Uterus (tissue), 4 donors: ENCODE results near the gene GPRIN3. TPM values are rescaled to one million over a fixed set of nuclear protein-coding genes. Genes with fewer than 3 reads are reported as not detected.

Experiments
- DNase-seq, 2 donors: peaks; one replicate each; pipeline ENCODE4 v3.0.0-alpha.2; 2019 to 2020
- H3K27ac ChIP-seq, 2 donors: fragments of 200-600 bp; sonication (generic); 1 replicate in 1 of 2; 2 replicates in 1 of 2; pipeline ENCODE4 v1.5.1; 2016 to 2018
- H3K27me3 ChIP-seq, 2 donors: fragments of 200-600 bp; sonication (generic); one replicate each; pipeline ENCODE4 v1.5.1; 2018 to 2019; ENCODE audit warnings: control low read depth in 1 of 2
- H3K36me3 ChIP-seq, 2 donors: fragments of 200-600 bp; sonication (generic); one replicate each; pipeline ENCODE4 v1.5.1; 2019; ENCODE audit warnings: control low read depth in 1 of 2
- H3K4me1 ChIP-seq, 2 donors: fragments of 200-600 bp; sonication (generic); one replicate each; pipeline ENCODE4 v1.5.1; 2018 to 2019; ENCODE audit warnings: control low read depth in 1 of 2
- H3K4me3 ChIP-seq, 2 donors: fragments of 200-600 bp; sonication (generic); 1 replicate in 1 of 2; 2 replicates in 1 of 2; pipeline ENCODE4 v1.5.1; 2018 to 2019; ENCODE audit warnings: mild to moderate bottlenecking in 1 of 2
- H3K9me3 ChIP-seq, 2 donors: fragments of 200-600 bp; sonication (generic); one replicate each; pipeline ENCODE4 v1.5.1; 2019; ENCODE audit warnings: control low read depth in 1 of 2
- POLR2A ChIP-seq, 2 donors: fragments of 450-650 bp; IDR thresholded peaks; one replicate each; pipeline ENCODE4 v1.6.1; 2016; ENCODE audit warnings: antibody characterized with exemption in 2 of 2, mild to moderate bottlenecking in 1 of 2, moderate library complexity in 1 of 2
- intact Hi-C: fragments of 100-400 bp; cut with DNase I; formaldehyde crosslinking; loops from one replicate; pipeline ENCODE4 v1.15.1; 2023; ENCODE audit warnings: low total_unique reads
- total RNA-seq, 4 donors: library from RNA; depleted of rRNA in 3 of 4; stranded (reverse); fragments of >200 nt in 3 of 4; gene quantifications; one replicate each; pipeline versions ENCODE4 v1.1.0 to v1.2.4, GENCODE V29; 2014 to 2023
- TF ChIP-seq, protein P1 (sequence below), 4 experiments: fragments of 200-600 bp in 2 of 4; fragments of 450-650 bp in 2 of 4; sonication (generic) in 2 of 4; IDR thresholded peaks; one replicate each; pipeline ENCODE4 v1.5.1; 2016 to 2019; ENCODE audit warnings: antibody characterized with exemption in 4 of 4, mild to moderate bottlenecking in 2 of 4, moderate library complexity in 1 of 4
- donor health status: DM: yes; HTN: yes; CAD: no.

The GPRIN3 gene
- total RNA-seq, 4 donors from 2014 or later = 1.2 to 9.7 (median 3.2) TPM

DNA sequence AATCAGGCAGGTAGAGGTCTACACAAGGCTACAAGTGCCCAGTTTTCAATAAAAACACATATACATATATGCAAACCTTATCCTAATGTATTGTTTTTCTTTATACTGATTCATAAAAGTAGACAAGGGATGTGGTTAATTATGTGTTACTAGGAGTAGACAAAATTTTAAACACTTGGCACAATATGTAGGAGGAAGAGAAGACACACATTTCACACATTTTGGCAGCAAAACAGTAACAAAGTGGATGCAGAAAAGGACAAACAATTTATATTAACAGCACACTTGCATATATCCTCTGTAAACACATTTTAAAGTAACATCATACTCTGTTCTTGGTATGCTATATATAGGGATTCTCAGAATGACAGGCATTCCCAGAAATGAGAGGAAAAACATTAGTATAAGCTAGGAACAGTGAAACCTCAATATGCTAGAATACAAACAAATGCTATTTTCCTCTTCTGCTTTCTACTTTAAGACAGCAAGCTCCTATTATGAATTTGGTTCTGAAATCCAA, 63.8 kb downstream of the GPRIN3 start:
- intact Hi-C loops = no loop called here
- TF ChIP-seq, protein P1, sequence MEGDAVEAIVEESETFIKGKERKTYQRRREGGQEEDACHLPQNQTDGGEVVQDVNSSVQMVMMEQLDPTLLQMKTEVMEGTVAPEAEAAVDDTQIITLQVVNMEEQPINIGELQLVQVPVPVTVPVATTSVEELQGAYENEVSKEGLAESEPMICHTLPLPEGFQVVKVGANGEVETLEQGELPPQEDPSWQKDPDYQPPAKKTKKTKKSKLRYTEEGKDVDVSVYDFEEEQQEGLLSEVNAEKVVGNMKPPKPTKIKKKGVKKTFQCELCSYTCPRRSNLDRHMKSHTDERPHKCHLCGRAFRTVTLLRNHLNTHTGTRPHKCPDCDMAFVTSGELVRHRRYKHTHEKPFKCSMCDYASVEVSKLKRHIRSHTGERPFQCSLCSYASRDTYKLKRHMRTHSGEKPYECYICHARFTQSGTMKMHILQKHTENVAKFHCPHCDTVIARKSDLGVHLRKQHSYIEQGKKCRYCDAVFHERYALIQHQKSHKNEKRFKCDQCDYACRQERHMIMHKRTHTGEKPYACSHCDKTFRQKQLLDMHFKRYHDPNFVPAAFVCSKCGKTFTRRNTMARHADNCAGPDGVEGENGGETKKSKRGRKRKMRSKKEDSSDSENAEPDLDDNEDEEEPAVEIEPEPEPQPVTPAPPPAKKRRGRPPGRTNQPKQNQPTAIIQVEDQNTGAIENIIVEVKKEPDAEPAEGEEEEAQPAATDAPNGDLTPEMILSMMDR (IDR thresholded peaks at IDR 0.05) = no peak
- TF ChIP-seq POLR2A (IDR thresholded peaks at IDR 0.05) = no peak
- H3K27ac ChIP-seq = no peak overlapping the region
- H3K36me3 ChIP-seq = no peaks in the 10 kb centered on the region
- H3K9me3 ChIP-seq = no peaks in the 10 kb centered on the region
- no peak overlapping the region for H3K4me3 ChIP-seq
- no peaks in the 10 kb centered on the region for H3K4me1 ChIP-seq
- no peak for DNase-seq
- H3K27me3 ChIP-seq = no peaks in the 10 kb centered on the region

DNA sequence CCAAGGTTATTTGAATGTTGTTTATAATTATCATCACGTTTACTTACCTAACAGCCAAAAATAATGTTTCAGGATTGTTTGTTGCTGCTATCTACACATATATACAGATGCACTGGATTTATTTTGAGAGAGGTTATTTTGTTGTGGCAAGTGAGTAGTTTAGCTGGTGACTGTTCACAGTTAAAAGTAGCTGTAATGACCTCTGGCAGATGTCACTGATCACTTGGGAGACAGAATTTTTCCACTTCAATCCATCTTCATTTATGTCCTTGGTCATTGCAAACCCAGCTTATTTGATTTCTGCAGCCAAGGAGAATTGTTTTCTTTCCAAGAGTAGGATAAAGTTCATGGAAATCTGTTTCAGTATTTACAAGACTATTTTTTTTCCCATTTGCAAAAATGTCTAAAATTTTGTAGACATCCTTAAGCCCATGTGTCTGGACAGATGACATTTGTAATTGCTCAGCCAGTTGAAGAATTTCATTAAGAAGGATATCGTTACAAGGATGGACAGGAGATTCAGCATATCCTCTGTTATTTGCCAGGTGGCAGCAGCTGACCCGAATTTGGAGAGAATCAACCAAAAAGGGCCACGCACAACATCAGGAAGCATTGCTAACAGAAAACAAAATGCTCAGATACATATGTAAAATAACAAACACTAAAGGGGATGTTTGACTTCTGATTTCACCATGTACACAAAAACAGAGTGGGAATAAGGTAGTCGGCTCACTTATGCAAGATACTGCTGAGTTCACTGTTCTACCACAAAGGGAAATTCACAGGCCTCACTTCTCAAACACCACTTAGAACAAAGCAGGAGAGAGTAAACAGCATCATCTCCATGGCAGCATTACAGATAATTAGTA, 64.5 kb downstream of the GPRIN3 start:
- intact Hi-C loops = no loop called here
- no peak for DNase-seq
- Histone ChIP-seq H3K36me3 (no peaks in the 10 kb centered on the region), H3K4me1 (no peaks in the 10 kb centered on the region), H3K27ac (no peak overlapping the region), H3K27me3 (no peaks in the 10 kb centered on the region), H3K9me3 (no peaks in the 10 kb centered on the region), H3K4me3 (no peak overlapping the region)
- TF ChIP-seq, protein P1 (IDR thresholded peaks at IDR 0.05) = no peak
- no peak for TF ChIP-seq POLR2A (IDR thresholded peaks at IDR 0.05)

DNA sequence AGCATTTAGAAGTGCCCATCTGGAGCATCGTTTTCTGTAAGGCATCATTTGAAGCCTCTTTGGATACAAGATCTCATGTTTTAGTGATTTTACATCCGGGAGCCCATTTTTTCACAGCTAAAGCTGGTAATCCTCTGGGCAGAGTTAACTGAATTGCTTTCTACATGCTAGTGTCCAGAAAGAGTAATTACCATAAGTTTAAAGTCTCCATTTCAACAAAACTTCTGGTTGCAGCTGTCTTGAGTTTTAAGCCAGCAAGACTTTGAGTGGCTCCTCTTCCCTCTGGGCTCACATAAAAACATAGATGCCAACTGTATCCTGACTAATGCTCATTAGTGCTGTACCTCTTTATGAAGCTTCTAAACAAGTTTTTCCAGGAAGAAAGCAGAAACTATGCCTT, 65.4 kb downstream of the GPRIN3 start:
- DNase-seq = no peak
- H3K4me1 ChIP-seq = no peaks in the 10 kb centered on the region
- no peak overlapping the region for H3K4me3 ChIP-seq
- intact Hi-C loops = no loop called here
- no peaks in the 10 kb centered on the region for H3K27me3 ChIP-seq
- H3K27ac ChIP-seq = no peak overlapping the region
- H3K9me3 ChIP-seq = no peaks in the 10 kb centered on the region
- H3K36me3 ChIP-seq = no peaks in the 10 kb centered on the region
- TF ChIP-seq, protein P1 (IDR thresholded peaks at IDR 0.05) = no peak
- TF ChIP-seq POLR2A (IDR thresholded peaks at IDR 0.05) = no peak

DNA sequence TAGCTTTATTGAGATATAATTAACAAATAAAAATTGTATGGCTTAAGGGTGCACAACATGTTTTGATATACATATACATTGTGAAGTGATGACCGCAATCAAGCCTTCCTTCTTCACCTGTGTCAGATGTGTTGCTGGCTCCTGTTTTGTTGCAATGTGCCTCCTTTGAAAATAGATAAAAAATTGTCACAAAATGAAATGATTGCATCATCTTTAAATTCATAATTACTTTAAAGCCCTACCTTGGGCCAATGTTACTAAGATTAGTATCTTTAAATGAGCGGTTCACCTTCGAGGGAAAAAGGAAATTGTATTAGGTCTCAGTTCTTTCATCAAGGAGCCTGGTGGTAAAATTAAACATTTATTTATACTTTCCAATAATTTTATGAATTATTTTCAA, 77.3 kb downstream of the GPRIN3 start:
- Histone ChIP-seq H3K27me3 (no peaks in the 10 kb centered on the region), H3K4me3 (no peak overlapping the region), H3K4me1 (no peaks in the 10 kb centered on the region), H3K36me3 (no peaks in the 10 kb centered on the region), H3K9me3 (no peaks in the 10 kb centered on the region), H3K27ac (no peak overlapping the region)
- intact Hi-C loops = no loop called here
- TF ChIP-seq, protein P1 (IDR thresholded peaks at IDR 0.05) = no peak
- TF ChIP-seq POLR2A (IDR thresholded peaks at IDR 0.05) = no peak
- no peak for DNase-seq
